Adrenal gland (tissue), 12 donors: ENCODE data around the gene SULT1B1. TPM values are rescaled to one million over a fixed set of nuclear protein-coding genes. Genes with fewer than 3 reads are reported as not detected.

ENCODE experiments used
- DNase-seq, 7 donors: peaks; one replicate each; pipeline ENCODE4 v3.0.0-alpha.2; 2019 to 2020
- H3K27ac ChIP-seq, 5 donors: fragments of 200-600 bp; sonication (generic) in 4 of 5; 1 replicate in 3 of 5; 2 replicates in 2 of 5; pipeline versions ENCODE4 v1.5.1 to v1.8.0; 2016 to 2020; ENCODE audit warnings: mild to moderate bottlenecking in 1 of 5
- H3K27me3 ChIP-seq: fragments of 200-600 bp; 2 replicates; pipeline ENCODE4 v1.8.0; 2021
- H3K36me3 ChIP-seq, 2 donors: fragments of 200-600 bp; replicated peaks in 1 of 2; 1 replicate in 1 of 2; 2 replicates in 1 of 2; pipeline versions ENCODE4 v1.5.1 to v1.8.0; 2018 to 2022
- H3K4me1 ChIP-seq, 2 donors: fragments of 200-600 bp; replicated peaks in 1 of 2; 1 replicate in 1 of 2; 2 replicates in 1 of 2; pipeline versions ENCODE4 v1.5.1 to v1.8.0; 2018 to 2021
- H3K4me3 ChIP-seq, 4 donors: fragments of 200-600 bp; sonication (generic) in 3 of 4; one replicate each; pipeline ENCODE4 v1.5.1; 2016 to 2018
- H3K9me3 ChIP-seq, 3 donors: fragments of 200-600 bp; sonication (generic) in 1 of 3; replicated peaks in 1 of 3; 1 replicate in 2 of 3; 2 replicates in 1 of 3; pipeline versions ENCODE4 v1.5.1 to v1.8.0; 2016 to 2021
- CTCF ChIP-seq, 6 experiments: fragments of 450-650 bp in 4 of 6; fragments of 200-600 bp in 2 of 6; sonication (generic) in 1 of 6; IDR thresholded peaks; 1 replicate in 5 of 6; 2 replicates in 1 of 6; pipeline versions ENCODE4 v1.5.1 to v1.8.0; 2016 to 2021; ENCODE audit warnings: antibody characterized with exemption in 6 of 6, mild to moderate bottlenecking in 2 of 6, moderate library complexity in 1 of 6
- POLR2A ChIP-seq, 2 donors: fragments of 450-650 bp; IDR thresholded peaks; one replicate each; pipeline ENCODE4 v1.6.1; 2017; ENCODE audit warnings: antibody characterized with exemption in 2 of 2, mild to moderate bottlenecking in 2 of 2, moderate library complexity in 1 of 2
- WGBS, 4 donors: extraction: QIAGEN DNeasy Blood & Tissue Kit in 2 of 4; methylation state at CpG; one replicate each; pipeline versions ENCODE4 v1.1.5 to v1.1.7; 2013 to 2017; 5-methylcytosine and 5-hydroxymethylcytosine counted together
- intact Hi-C, 2 donors: fragments of 100-400 bp; cut with DNase I; formaldehyde crosslinking; loops; one replicate each; pipeline versions ENCODE4 v1.14.1 to v1.15.0; 2022 to 2023
- polyA plus RNA-seq, 3 donors: library from polyadenylated mRNA; stranded (reverse); fragments of 200-250 nt in 2 of 3; fragments of 350-450 nt in 1 of 3; fragmentation: Illumina TruSeq in 1 of 3; extraction: RNeasy Lipid Tissue Mini Kit (QIAGEN cat#74804) in 1 of 3; gene quantifications; one replicate each; pipeline ENCODE4 v1.2.3, GENCODE V29; 2013 to 2014
- total RNA-seq, 9 donors: library from RNA; depleted of rRNA in 4 of 9; stranded (reverse); fragments of >200 nt in 4 of 9; fragments of 120-200 nt in 1 of 9; fragmentation: NEBNext Ultra II Directional in 1 of 9; extraction: Animal tissue kit (Norgen Biotek cat#: 25700) in 1 of 9; gene quantifications; one replicate each; pipeline versions ENCODE4 v1.1.0 to v1.2.4, GENCODE V29; 2013 to 2023
- donor health status: healthy with polysubstance abuse.
- donor health status: Bipolar disorder and iron deficiency.
- donor health status: DM: yes; HTN: yes; CAD: no.
- donor health status: DM: no; HTN: no; CAD: no.
- donor health status: DM: no; HTN: no; CAD: no.
- donor health status: DM: yes; HTN: yes; CAD: no.

Gene SULT1B1
- total and polyA plus RNA-seq, 12 donors = 0.18 to 2.0 (median 0.38) TPM

- Histone ChIP-seq H3K27ac (no peak overlapping the region), H3K36me3 (no peaks in the 10 kb centered on the region), H3K4me1 (no peaks in the 10 kb centered on the region), H3K9me3 (no peaks in the 10 kb centered on the region), H3K27me3 (no peaks in the 10 kb centered on the region), H3K4me3 (no peak overlapping the region)
- no peak for DNase-seq
- WGBS, 4 donors = 90 to 100% (median 93%) methylated on average over 2 to 13 of the region's 13 CpGs
- no peak for TF ChIP-seq POLR2A (IDR thresholded peaks at IDR 0.05)
- no peak for TF ChIP-seq CTCF (IDR thresholded peaks at IDR 0.05)
- intact Hi-C loops = no loop called here
These were observed 16.8 kb downstream of the SULT1B1 start for GRCh38 chr4:69743476-69744156.

- no peaks in the 10 kb centered on the region for H3K4me1 ChIP-seq
- intact Hi-C loops = no loop called here
- DNase-seq = no peak
- H3K27me3 ChIP-seq = no peaks in the 10 kb centered on the region
- H3K4me3 ChIP-seq = no peak overlapping the region
- no peak for TF ChIP-seq POLR2A (IDR thresholded peaks at IDR 0.05)
- no peak for TF ChIP-seq CTCF (IDR thresholded peaks at IDR 0.05)
- H3K36me3 ChIP-seq = no peaks in the 10 kb centered on the region
- H3K27ac ChIP-seq = no peak overlapping the region
- H3K9me3 ChIP-seq = no peaks in the 10 kb centered on the region
- WGBS, 4 donors = 87 to 91% (median 89%) methylated on average over 3 to 9 of the region's 9 CpGs
These were observed 17.8 kb downstream of the SULT1B1 start for GRCh38 chr4:69742596-69742995.

DNA sequence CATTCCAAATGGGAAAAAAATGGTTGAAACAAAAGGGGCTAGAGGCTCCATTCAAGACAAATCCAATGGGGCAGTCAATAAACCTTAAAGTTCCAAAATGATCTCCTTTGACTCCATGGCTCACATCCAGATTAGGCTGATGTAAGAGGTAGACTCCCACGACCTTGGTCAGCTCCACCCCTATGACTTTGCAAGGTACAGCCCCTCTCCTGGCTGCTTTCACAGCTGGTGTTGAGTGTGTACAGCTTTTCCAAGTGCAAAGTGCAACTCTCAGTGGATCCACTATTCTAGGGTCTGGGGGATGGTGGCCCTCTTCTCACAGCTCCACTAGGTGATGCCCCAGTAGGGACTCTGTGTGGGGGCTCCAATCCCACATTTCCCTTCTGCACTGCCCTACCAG is 21.5 kb downstream of the SULT1B1 start:
- Histone ChIP-seq H3K9me3 (no peaks in the 10 kb centered on the region), H3K4me1 (no peaks in the 10 kb centered on the region), H3K27me3 (no peaks in the 10 kb centered on the region), H3K27ac (no peak overlapping the region), H3K36me3 (no peaks in the 10 kb centered on the region), H3K4me3 (no peak overlapping the region)
- WGBS, 4 donors = 27 to 53% (median 30%) methylated on average over 1 of the region's 1 CpG
- intact Hi-C loops = no loop called here
- TF ChIP-seq CTCF (IDR thresholded peaks at IDR 0.05) (no peak), POLR2A (IDR thresholded peaks at IDR 0.05) (no peak)
- DNase-seq = no peak

DNA sequence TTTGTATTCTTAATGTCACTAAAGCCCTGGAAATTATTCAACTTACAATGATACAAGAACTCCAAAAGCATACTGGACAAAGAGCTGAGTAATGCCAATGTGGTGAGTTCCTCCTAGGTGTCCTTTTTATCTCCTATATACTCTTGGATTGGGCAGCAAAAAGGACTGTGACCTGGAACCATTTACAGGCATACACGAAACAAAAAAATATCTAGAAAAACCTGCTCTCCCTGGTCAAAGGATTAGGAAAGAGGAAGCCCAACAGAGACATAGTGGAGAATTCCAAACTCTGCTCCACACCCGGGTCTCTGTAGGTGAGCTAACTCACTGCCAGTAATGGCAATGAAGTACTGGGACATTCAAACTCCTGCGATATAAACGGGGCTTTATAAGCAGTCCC is 25.3 kb downstream of the SULT1B1 start:
- H3K9me3 ChIP-seq = no peaks in the 10 kb centered on the region
- intact Hi-C loops = no loop called here
- H3K4me1 ChIP-seq = no peaks in the 10 kb centered on the region
- DNase-seq = no peak
- no peak overlapping the region for H3K27ac ChIP-seq
- H3K4me3 ChIP-seq = no peak overlapping the region
- H3K36me3 ChIP-seq = no peaks in the 10 kb centered on the region
- 83 to 87% (median 85%) methylated on average over 4 of the region's 4 CpGs for WGBS, 4 donors
- no peaks in the 10 kb centered on the region for H3K27me3 ChIP-seq
- TF ChIP-seq CTCF (IDR thresholded peaks at IDR 0.05) (no peak), POLR2A (IDR thresholded peaks at IDR 0.05) (no peak)
